ENCODE results near the gene SPATS2. TPM values are rescaled to one million over a fixed set of nuclear protein-coding genes. Genes with fewer than 3 reads are reported as not detected.

Gene SPATS2
- total RNA-seq, 1 experiment from 2014 or later = 74.2 TPM

- H3K27ac ChIP-seq (ENCODE audit: low read depth, low read length) = peak overlapping the region; percentile 95
- ATAC-seq (peak; percentile 73), DNase-seq (ENCODE audit: low read depth, low spot score) (no peak)
- peak overlapping the region; percentile 70 for H3K4me2 ChIP-seq (ENCODE audit: low read length)
- H4K20me1 ChIP-seq (ENCODE audit: insufficient read depth) = no peaks in the 10 kb centered on the region
- CTCF ChIA-PET = interaction anchor here (0.9 to 8.4 kb wide), 9 partner anchors 11 to 183 kb away, joined by 4 to 261 read pairs (median 10); partner anchors contain the start of gene SPATS2
- peaks cover 7% of the 10 kb centered on the region; the same call in 1 of the 2 replicates for H3K79me2 ChIP-seq (ENCODE audit: insufficient read depth, low read length)
- no peaks in the 10 kb centered on the region for H3K9me3 ChIP-seq (ENCODE audit: control insufficient read depth in 1 of 2, insufficient read depth in 1 of 2, low read depth in 1 of 2, low read length in 2 of 2)
- BruUV-seq (replicated peaks) = TSS peak; percentile 25
- H3K27me3 ChIP-seq (ENCODE audit: insufficient read depth, low read length) = no peaks in the 10 kb centered on the region
- peak; percentile 24; the same call in 1 of the 2 replicates for TF ChIP-seq MAX (IDR thresholded peaks at IDR 0.05)
- TF ChIP-seq CTCF (IDR thresholded peaks at IDR 0.05 in 2 of 3, conservative IDR thresholded peaks at IDR 0.05 in 1 of 3; ENCODE audit: borderline replicate concordance in 1 of 3, insufficient read depth in 1 of 3, low read depth in 2 of 3, low read length in 2 of 3) = no peak
- TF ChIP-seq SIN3A (IDR thresholded peaks at IDR 0.05; ENCODE audit: low read depth) = peak; percentile 67
- 0 out of 2 replicates have a peak, but pooled peaks have one; percentile 50 for TF ChIP-seq SRF (IDR thresholded peaks at IDR 0.05; ENCODE audit: low read depth)
- peak; percentile 92 for TF ChIP-seq JUND (IDR thresholded peaks at IDR 0.05)
- peak; percentile 89 for TF ChIP-seq CBX3 (IDR thresholded peaks at IDR 0.05; ENCODE audit: low read depth)
- TF ChIP-seq ZBTB33 (IDR thresholded peaks at IDR 0.05; ENCODE audit: extremely low read depth, insufficient replicate concordance, low read length) = peak; percentile 42
- TF ChIP-seq FOSL1 (IDR thresholded peaks at IDR 0.05; ENCODE audit: low read depth) = peak; percentile 96
- TF ChIP-seq EGR1 (IDR thresholded peaks at IDR 0.05; ENCODE audit: low read depth) = peak; percentile 38; the same call in 1 of the 2 replicates
- peak; percentile 15 for TF ChIP-seq YY1 (IDR thresholded peaks at IDR 0.05; ENCODE audit: extremely low read depth, insufficient replicate concordance, low read depth, low read length)
- TF ChIP-seq REST (IDR thresholded peaks at IDR 0.05; ENCODE audit: low read depth) = no peak
- TF ChIP-seq ATF3 (IDR thresholded peaks at IDR 0.05) = no peak
- TF ChIP-seq SP1 (IDR thresholded peaks at IDR 0.05; ENCODE audit: low read depth) = peak; percentile 85
- TF ChIP-seq ZFX (IDR thresholded peaks at IDR 0.05) = no peak
- peak; percentile 78 for TF ChIP-seq CEBPB (IDR thresholded peaks at IDR 0.05; ENCODE audit: low read depth)
- TF ChIP-seq POLR2AphosphoS5 (IDR thresholded peaks at IDR 0.05; ENCODE audit: low read depth, low read length) = 0 out of 2 replicates have a peak, but pooled peaks have one; percentile 40
- TF ChIP-seq RAD21 (IDR thresholded peaks at IDR 0.05; ENCODE audit: low read depth) = peak; percentile 17; the same call in 1 of the 2 replicates
- no peak for TF ChIP-seq POLR2A (IDR thresholded peaks at IDR 0.05; ENCODE audit: borderline replicate concordance, extremely low read depth, insufficient read depth, insufficient read length)
- peak overlapping the region in 1 of 2 experiments; percentile 36; a peak in 2 of 4 replicates for H3K4me3 ChIP-seq (replicated peaks in 1 of 2; ENCODE audit: low read depth in 1 of 2, low read length in 2 of 2)
- peaks cover 84% of the 10 kb centered on the region in 2 experiments for H3K4me1 ChIP-seq (ENCODE audit: control insufficient read depth in 1 of 2, insufficient read depth in 2 of 2, low read length in 2 of 2)
- RAD21 ChIA-PET (ENCODE audit: low non-redundant PET in 1 of 2, low total read pairs in 2 of 2, uncharacterized antibody in 2 of 2, unreplicated experiment in 2 of 2) = interaction anchor here (2.2 to 3.8 kb wide), 3 partner anchors 157 to 158 kb away, joined by 6 to 33 read pairs (median 14); no protein-coding TSS in a partner anchor
- no peaks in the 10 kb centered on the region for H3K36me3 ChIP-seq (ENCODE audit: control insufficient read depth in 1 of 2, insufficient read depth in 2 of 2, low read length in 2 of 2)
- no peak overlapping the region for H2AFZ ChIP-seq (ENCODE audit: low read depth, low read length, poor library complexity, severe bottlenecking)
- H3K9ac ChIP-seq (ENCODE audit: low read length) = peak overlapping the region; percentile 40
- intact Hi-C loops (cut with micrococcal nuclease) = loop anchor here (2.0 kb wide), 3 partner anchors 148 to 226 kb away; partner anchors contain the start of gene SPATS2
- no peaks in the 10 kb centered on the region for H3K9me2 ChIP-seq (ENCODE audit: insufficient read depth)
- POLR2A ChIA-PET = interaction anchor here (0.9 to 1.4 kb wide), 5 partner anchors 8 to 168 kb away, joined by 3 to 5 read pairs (median 3); partner anchors contain the start of gene SPATS2
Observed at GRCh38 chr12:49515266-49515665, 148.0 kb downstream of the SPATS2 start.
